K562 (cell line): ENCODE results near the gene AIMP2. TPM values are rescaled to one million over a fixed set of nuclear protein-coding genes. Genes with fewer than 3 reads are reported as not detected.

Source experiments
- ATF7 ChIP-seq: fragments of 450-650 bp; IDR thresholded peaks from 2 replicates; pipeline ENCODE4 v1.7.1; 2014; ENCODE audit warnings: mild to moderate bottlenecking, moderate library complexity
- CHD1 ChIP-seq: fragments of 200-600 bp; sonication (generic); IDR thresholded peaks from one replicate; pipeline ENCODE4 v1.6.1; 2012; ENCODE audit warnings: mild to moderate bottlenecking, moderate library complexity, low read length, inconsistent platforms
- E2F1 ChIP-seq: sonication (generic); formaldehyde crosslinking; IDR thresholded peaks from 2 replicates; pipeline ENCODE4 v1.8.1; 2023; ENCODE audit warnings: mild to moderate bottlenecking, missing genetic modification reagents, moderate library complexity
- ESRRB ChIP-seq: fragments of 250-450 bp; sonication (Bioruptor Pico); IDR thresholded peaks from 2 replicates; pipeline ENCODE4 v1.5.0; 2020; ENCODE audit warnings: mild to moderate bottlenecking, moderate library complexity, borderline replicate concordance
- FIP1L1 ChIP-seq: fragments of 200-400 bp; formaldehyde crosslinking; IDR thresholded peaks from 2 replicates; pipeline ENCODE4 v1.6.1; 2018; ENCODE audit warnings: mild to moderate bottlenecking, low read depth, low read length; ENCODE audit not compliant: poor library complexity, severe bottlenecking
- GABPA ChIP-seq: fragments of 200-800 bp; sonication (Bioruptor generic); conservative IDR thresholded peaks from 2 replicates; pipeline ENCODE4 v1.6.1; 2016; ENCODE audit warnings: low read depth, missing genetic modification characterization, missing compliant biosample characterization
- GATA2 ChIP-seq: sonication (generic); formaldehyde crosslinking; IDR thresholded peaks from 2 replicates; pipeline ENCODE4 v1.4.0; 2020; ENCODE audit warnings: mild to moderate bottlenecking, missing genetic modification reagents
- HES1 ChIP-seq: fragments of 450-650 bp; IDR thresholded peaks from 2 replicates; pipeline ENCODE4 v1.6.1; 2016; ENCODE audit warnings: low read depth, mild to moderate bottlenecking, moderate library complexity
- JUN ChIP-seq, 2 experiments: sonication (generic) in 1 of 2; formaldehyde crosslinking in 1 of 2; IDR thresholded peaks; 2 replicates each; pipeline versions ENCODE4 v1.6.1 to v1.8.0; 2012 to 2022; ENCODE audit warnings: borderline replicate concordance in 2 of 2, mild to moderate bottlenecking in 2 of 2, improper control_type of control experiment in 1 of 2, low read depth in 1 of 2, low read length in 1 of 2, missing genetic modification reagents in 1 of 2
- MAZ ChIP-seq, 2 experiments: fragments of 450-650 bp in 1 of 2; sonication (generic) in 1 of 2; formaldehyde crosslinking; IDR thresholded peaks in 1 of 2; conservative IDR thresholded peaks in 1 of 2; 2 replicates each; pipeline versions ENCODE4 v1.4.0 to v1.5.0; 2020; ENCODE audit warnings: mild to moderate bottlenecking in 1 of 2, missing genetic modification reagents in 1 of 2
- MEIS2 ChIP-seq: fragments of 450-650 bp; IDR thresholded peaks from 2 replicates; pipeline ENCODE4 v1.6.1; 2014; ENCODE audit warnings: mild to moderate bottlenecking; ENCODE audit not compliant: partially characterized antibody
- MNT ChIP-seq, 2 experiments: fragments of 450-650 bp; conservative IDR thresholded peaks; 2 replicates each; pipeline ENCODE4 v1.6.1; 2017; ENCODE audit warnings: mild to moderate bottlenecking in 2 of 2, moderate library complexity in 2 of 2
- NCOA4 ChIP-seq: fragments of 450-650 bp; IDR thresholded peaks from 2 replicates; pipeline ENCODE4 v1.6.1; 2018; ENCODE audit warnings: mild to moderate bottlenecking; ENCODE audit not compliant: partially characterized antibody
- NFATC3 ChIP-seq: fragments of 450-650 bp; IDR thresholded peaks from 2 replicates; pipeline ENCODE4 v1.6.1; 2017; ENCODE audit warnings: mild to moderate bottlenecking
- OTX1 ChIP-seq: fragments of 450-650 bp; formaldehyde crosslinking; IDR thresholded peaks from 2 replicates; pipeline ENCODE4 v1.4.0; 2022; ENCODE audit warnings: mild to moderate bottlenecking
- POU5F1 ChIP-seq: fragments of 150-350 bp; IDR thresholded peaks from 2 replicates; pipeline ENCODE4 v1.6.1; 2014; ENCODE audit warnings: borderline replicate concordance, low read length, low read depth, mild to moderate bottlenecking; ENCODE audit not compliant: partially characterized antibody
- SNRNP70 ChIP-seq: fragments of 200-400 bp; formaldehyde crosslinking; optimal IDR thresholded peaks from 2 replicates; pipeline ENCODE3; 2017; ENCODE audit warnings: low read depth, low read length
- TRIM28 ChIP-seq: fragments of 450-650 bp; IDR thresholded peaks from 2 replicates; pipeline ENCODE4 v1.6.1; 2017
- ZBTB9 ChIP-seq: fragments of 450-650 bp; formaldehyde crosslinking; IDR thresholded peaks from 2 replicates; pipeline ENCODE4 v1.4.0; 2020; ENCODE audit warnings: mild to moderate bottlenecking, moderate library complexity
- ZNF175 ChIP-seq: fragments of 200-800 bp; sonication (Bioruptor generic); IDR thresholded peaks from 2 replicates; pipeline ENCODE4 v1.6.1; 2016; ENCODE audit warnings: low read depth, mild to moderate bottlenecking, missing genetic modification characterization, missing compliant biosample characterization
- ZNF384 ChIP-seq: IDR thresholded peaks from 2 replicates; pipeline ENCODE4 v1.6.1; 2012; ENCODE audit warnings: low read depth, low read length, improper control_type of control experiment
- ZNF444 ChIP-seq: fragments of 250-450 bp; sonication (Bioruptor Pico); IDR thresholded peaks from 2 replicates; pipeline ENCODE4 v1.4.0; 2020; ENCODE audit warnings: mild to moderate bottlenecking, moderate library complexity
- polyA plus RNA-seq, 8 experiments: library from polyadenylated mRNA; depleted of rRNA in 4 of 8; stranded (reverse) in 5 of 8; unstranded in 3 of 8; fragments of >200 nt; fragmentation: Nextera tagmentation in 2 of 8; fragmentation: Illumina TruSeq in 1 of 8; extraction: Ambion mirVana in 2 of 8; extraction: Trizol in 1 of 8; gene quantifications; 2 replicates each; pipeline versions ENCODE4 v1.2.1 to v1.2.3, GENCODE V29; 2011 to 2014; ENCODE audit warnings: inconsistent platforms in 1 of 8, missing spikeins in 1 of 8
- total RNA-seq, 7 experiments: library from RNA; depleted of rRNA in 6 of 7; stranded (reverse); fragments of >200 nt in 6 of 7; fragmentation: Illumina TruSeq in 2 of 7; extraction: Trizol in 2 of 7; gene quantifications; 2 replicates each; pipeline versions ENCODE4 v1.2.1 to v1.2.3, GENCODE V29; 2011 to 2021; ENCODE audit warnings: low replicate concordance in 1 of 7

AIMP2 gene
- total and polyA plus RNA-seq, 9 of the 15 experiments (the other 6 are each of a cell fraction or from before 2014, with no cell fraction given) = 47.5 to 84.9 (median 63.5) TPM

- TF ChIP-seq E2F1 (no peak), HES1 (peak; percentile 82), MNT (conservative IDR thresholded peaks at IDR 0.05) (peak; percentile 20 to 78; a peak in 2 of 4 replicates), FIP1L1 (no peak), SNRNP70 (no peak), GABPA (tag) (no peak), GATA2 (CRISPR knock-in tag) (peak; percentile 94), POU5F1 (no peak), JUN (IDR thresholded peaks at IDR 0.05; ENCODE audit: borderline replicate concordance, low read depth, low read length) (0 out of 2 replicates have a peak, but pooled peaks have one; percentile 62), JUN (CRISPR knock-in tag; IDR thresholded peaks at IDR 0.05; ENCODE audit: borderline replicate concordance) (no peak), ZNF384 (no peak), MEIS2 (peak; percentile 94), OTX1 (CRISPR knock-in tag) (peak; percentile 73; the same call in 1 of the 2 replicates), NCOA4 (peak; percentile 78), ATF7 (peak; percentile 91), ZNF175 (peak; percentile 94), ZBTB9 (peak; percentile 70; the same call in 1 of the 2 replicates), ESRRB (CRISPR knock-in tag) (no peak), TRIM28 (peak; percentile 60), NFATC3 (peak; percentile 74; the same call in 1 of the 2 replicates), MAZ (CRISPR knock-in tag; conservative IDR thresholded peaks at IDR 0.05 in 1 of 2, IDR thresholded peaks at IDR 0.05 in 1 of 2) (peak in 1 of 2 experiments; percentile 67; a peak in 2 of 4 replicates), ZNF444 (CRISPR knock-in tag) (no peak), CHD1 (no peak)
Measured at GRCh38 chr7:6023974-6024435, 14.9 kb downstream of the AIMP2 start (continued).
